ENCODE measurements around the gene DHCR7. TPM values are rescaled to one million over a fixed set of nuclear protein-coding genes. Genes with fewer than 3 reads are reported as not detected.
A peak's percentile ranks its signal among the peaks of the same experiment; 100 is the strongest.

DHCR7 gene
- total and polyA plus RNA-seq, 3 experiments from 2014 or later = 19.6 to 42.8 (median 41.5) TPM

GRCh38 chr11:71490044-71490730, 42.0 kb upstream of the DHCR7 start:
- Mint-ChIP-seq H3K27me3 (peaks cover 0 to 1% of the 10 kb centered on the region in 2 donors), H3K4me3 (no peak overlapping the region), H3K4me1 (peaks cover 0 to 8% (median 5%) of the 10 kb centered on the region in 3 donors), H3K27ac (peak overlapping the region in 1 of 8 donors; percentile 93), H3K9me3 (no peaks in the 10 kb centered on the region), H3K36me3 (peaks cover 13 to 86% (median 36%) of the 10 kb centered on the region in 3 donors)
- H3K36me3 ChIP-seq (ENCODE audit: insufficient read depth, low read length) = peaks cover 7% of the 10 kb centered on the region
- H3K27ac ChIP-seq (ENCODE audit: low read depth, low read length) = no peak overlapping the region
- POLR2A ChIA-PET = no interaction called here
- CTCF ChIA-PET = no interaction called here
- no peak for DNase-seq
- H3K4me3 ChIP-seq (ENCODE audit: low read length) = no peak overlapping the region
- no peaks in the 10 kb centered on the region for H3K9me3 ChIP-seq (ENCODE audit: low read length)
- no peaks in the 10 kb centered on the region for H3K4me1 ChIP-seq (ENCODE audit: insufficient read depth, low read length)
- no peaks in the 10 kb centered on the region for H3K27me3 ChIP-seq (ENCODE audit: insufficient read depth, low read length, poor library complexity, severe bottlenecking)

- POLR2A ChIA-PET = no interaction called here
- DNase-seq = peak in 1 of 5 donors; percentile 39
- no peaks in the 10 kb centered on the region for H3K27me3 ChIP-seq (ENCODE audit: insufficient read depth, low read length, poor library complexity, severe bottlenecking)
- peaks cover 0 to 1% of the 10 kb centered on the region in 2 donors for H3K27me3 Mint-ChIP-seq
- peaks cover 16 to 86% (median 36%) of the 10 kb centered on the region in 3 donors for H3K36me3 Mint-ChIP-seq
- H3K9me3 Mint-ChIP-seq = no peaks in the 10 kb centered on the region
- no peak overlapping the region for H3K4me3 Mint-ChIP-seq
- no peak overlapping the region for H3K27ac ChIP-seq (ENCODE audit: low read depth, low read length)
- no peaks in the 10 kb centered on the region for H3K9me3 ChIP-seq (ENCODE audit: low read length)
- CTCF ChIA-PET = no interaction called here
- H3K4me1 ChIP-seq (ENCODE audit: insufficient read depth, low read length) = no peaks in the 10 kb centered on the region
- H3K4me3 ChIP-seq (ENCODE audit: low read length) = no peak overlapping the region
- H3K4me1 Mint-ChIP-seq = peaks cover 0 to 8% (median 7%) of the 10 kb centered on the region in 3 donors
- H3K27ac Mint-ChIP-seq = peak overlapping the region in 3 of 8 donors; percentile 23 to 93 (median 74)
- peaks cover 10% of the 10 kb centered on the region for H3K36me3 ChIP-seq (ENCODE audit: insufficient read depth, low read length)
These were observed 41.3 kb upstream of the DHCR7 start for GRCh38 chr11:71489311-71490043.

GRCh38 chr11:71488681-71489270, 40.6 kb upstream of the DHCR7 start:
- Mint-ChIP-seq H3K4me3 (no peak overlapping the region), H3K27me3 (peaks cover 0 to 1% of the 10 kb centered on the region in 2 donors), H3K36me3 (peaks cover 22 to 87% (median 38%) of the 10 kb centered on the region in 3 donors), H3K4me1 (peaks cover 0 to 9% (median 8%) of the 10 kb centered on the region in 3 donors), H3K9me3 (no peaks in the 10 kb centered on the region), H3K27ac (peak overlapping the region in 3 of 8 donors; percentile 68 to 93 (median 74))
- Histone ChIP-seq H3K4me3 (ENCODE audit: low read length) (no peak overlapping the region), H3K4me1 (ENCODE audit: insufficient read depth, low read length) (no peaks in the 10 kb centered on the region), H3K36me3 (ENCODE audit: insufficient read depth, low read length) (peaks cover 16% of the 10 kb centered on the region), H3K9me3 (ENCODE audit: low read length) (no peaks in the 10 kb centered on the region), H3K27ac (ENCODE audit: low read depth, low read length) (no peak overlapping the region), H3K27me3 (ENCODE audit: insufficient read depth, low read length, poor library complexity, severe bottlenecking) (no peaks in the 10 kb centered on the region)
- no peak for DNase-seq
- POLR2A ChIA-PET = no interaction called here
- CTCF ChIA-PET = no interaction called here

- peaks cover 30 to 89% (median 38%) of the 10 kb centered on the region in 3 donors for H3K36me3 Mint-ChIP-seq
- H3K36me3 ChIP-seq (ENCODE audit: insufficient read depth, low read length) = peaks cover 28% of the 10 kb centered on the region
- H3K27me3 Mint-ChIP-seq = peaks cover 0 to 1% of the 10 kb centered on the region in 2 donors
These were observed 38.1 kb upstream of the DHCR7 start for GRCh38 chr11:71486320-71486719.

GRCh38 chr11:71485466-71485865, 37.3 kb upstream of the DHCR7 start:
- Mint-ChIP-seq H3K4me3 (no peak overlapping the region), H3K27ac (no peak overlapping the region), H3K4me1 (peaks cover 0 to 9% (median 8%) of the 10 kb centered on the region in 3 donors), H3K9me3 (no peaks in the 10 kb centered on the region), H3K27me3 (peaks cover 0 to 1% of the 10 kb centered on the region in 2 donors), H3K36me3 (peaks cover 30 to 88% (median 38%) of the 10 kb centered on the region in 3 donors)
- no peak overlapping the region for H3K4me3 ChIP-seq (ENCODE audit: low read length)
- H3K27ac ChIP-seq (ENCODE audit: low read depth, low read length) = no peak overlapping the region
- ChIA-PET POLR2A (no interaction called here), CTCF (no interaction called here)
- no peak for DNase-seq
- peaks cover 28% of the 10 kb centered on the region for H3K36me3 ChIP-seq (ENCODE audit: insufficient read depth, low read length)
- no peaks in the 10 kb centered on the region for H3K27me3 ChIP-seq (ENCODE audit: insufficient read depth, low read length, poor library complexity, severe bottlenecking)
- no peaks in the 10 kb centered on the region for H3K9me3 ChIP-seq (ENCODE audit: low read length)
- no peaks in the 10 kb centered on the region for H3K4me1 ChIP-seq (ENCODE audit: insufficient read depth, low read length)

More at GRCh38 chr11:71486320-71486719, 38.1 kb upstream of the DHCR7 start:
- ChIA-PET POLR2A (no interaction called here), CTCF (no interaction called here)
- Mint-ChIP-seq H3K4me1 (peaks cover 0 to 9% (median 8%) of the 10 kb centered on the region in 3 donors), H3K9me3 (no peaks in the 10 kb centered on the region), H3K4me3 (no peak overlapping the region), H3K27ac (no peak overlapping the region)
- Histone ChIP-seq H3K27ac (ENCODE audit: low read depth, low read length) (no peak overlapping the region), H3K4me1 (ENCODE audit: insufficient read depth, low read length) (no peaks in the 10 kb centered on the region), H3K4me3 (ENCODE audit: low read length) (no peak overlapping the region), H3K27me3 (ENCODE audit: insufficient read depth, low read length, poor library complexity, severe bottlenecking) (no peaks in the 10 kb centered on the region), H3K9me3 (ENCODE audit: low read length) (no peaks in the 10 kb centered on the region)
- DNase-seq = no peak

- no peak overlapping the region for H3K4me3 ChIP-seq (ENCODE audit: low read length)
- H3K36me3 ChIP-seq (ENCODE audit: insufficient read depth, low read length) = peaks cover 28% of the 10 kb centered on the region
- Mint-ChIP-seq H3K4me1 (peaks cover 0 to 9% (median 8%) of the 10 kb centered on the region in 3 donors), H3K36me3 (peaks cover 30 to 87% (median 39%) of the 10 kb centered on the region in 3 donors), H3K27ac (no peak overlapping the region), H3K27me3 (peaks cover 0 to 1% of the 10 kb centered on the region in 2 donors), H3K9me3 (no peaks in the 10 kb centered on the region), H3K4me3 (no peak overlapping the region)
- H3K9me3 ChIP-seq (ENCODE audit: low read length) = no peaks in the 10 kb centered on the region
- no peaks in the 10 kb centered on the region for H3K27me3 ChIP-seq (ENCODE audit: insufficient read depth, low read length, poor library complexity, severe bottlenecking)
- H3K4me1 ChIP-seq (ENCODE audit: insufficient read depth, low read length) = no peaks in the 10 kb centered on the region
- ChIA-PET POLR2A (no interaction called here), CTCF (no interaction called here)
- peak in 1 of 5 donors; percentile 38 for DNase-seq
- no peak overlapping the region for H3K27ac ChIP-seq (ENCODE audit: low read depth, low read length)
These were observed 36.8 kb upstream of the DHCR7 start for GRCh38 chr11:71485063-71485399.

- Mint-ChIP-seq H3K4me3 (no peak overlapping the region), H3K4me1 (peaks cover 0 to 9% (median 8%) of the 10 kb centered on the region in 3 donors), H3K27me3 (peaks cover 0 to 1% of the 10 kb centered on the region in 2 donors), H3K36me3 (peaks cover 30 to 87% (median 40%) of the 10 kb centered on the region in 3 donors), H3K9me3 (no peaks in the 10 kb centered on the region), H3K27ac (no peak overlapping the region)
- no peak overlapping the region for H3K4me3 ChIP-seq (ENCODE audit: low read length)
- H3K9me3 ChIP-seq (ENCODE audit: low read length) = no peaks in the 10 kb centered on the region
- CTCF ChIA-PET = no interaction called here
- H3K27me3 ChIP-seq (ENCODE audit: insufficient read depth, low read length, poor library complexity, severe bottlenecking) = no peaks in the 10 kb centered on the region
- H3K36me3 ChIP-seq (ENCODE audit: insufficient read depth, low read length) = peaks cover 28% of the 10 kb centered on the region
- no peaks in the 10 kb centered on the region for H3K4me1 ChIP-seq (ENCODE audit: insufficient read depth, low read length)
- no peak overlapping the region for H3K27ac ChIP-seq (ENCODE audit: low read depth, low read length)
- peak in 1 of 5 donors; percentile 25 for DNase-seq
- POLR2A ChIA-PET = no interaction called here
These were observed 36.3 kb upstream of the DHCR7 start for GRCh38 chr11:71484248-71485062.

Data from CD8-positive, alpha-beta memory T cell (primary cell).